ENCODE measurements around the gene CACNA2D3.

GRCh38 chr3:54999159-54999558, 876.8 kb downstream of the CACNA2D3 start:
- TF ChIP-seq CTCF (IDR thresholded peaks at IDR 0.05): no peak
- no peak for TF ChIP-seq POLR2A (IDR thresholded peaks at IDR 0.05)
